GM12865 (cell line): ENCODE results near the gene ARID3B.

Experiments
- DNase-seq: peaks from one replicate; pipeline ENCODE4 v3.0.0; 2010; ENCODE audit warnings: low read depth
- H3K4me3 ChIP-seq: 2 replicates; pipeline ENCODE4 v1.5.1; 2011; ENCODE audit warnings: mild to moderate bottlenecking, low read depth, low read length, control low read depth
- CTCF ChIP-seq: IDR thresholded peaks from 2 replicates; pipeline ENCODE4 v1.5.1; 2011; ENCODE audit warnings: low read length, control low read depth, low read depth, inconsistent platforms; ENCODE audit not compliant: insufficient read depth; ENCODE audit errors: missing control alignments

The ARID3B gene

GRCh38 chr15:74542166-74543042 is 1.4 kb downstream of the ARID3B start:
- DNase-seq = peak; percentile 30

GRCh38 chr15:74543043-74543422 is 2.0 kb downstream of the ARID3B start:
- peak overlapping the region; percentile 95 for H3K4me3 ChIP-seq
- peak; percentile 5 for DNase-seq
- no peak for TF ChIP-seq CTCF

More at GRCh38 chr15:74542166-74543042, 1.4 kb downstream of the ARID3B start:
- TF ChIP-seq CTCF = no peak
- H3K4me3 ChIP-seq = peak overlapping the region; percentile 95

GRCh38 chr15:74543583-74543982 is 2.6 kb downstream of the ARID3B start:
- peak overlapping the region; percentile 95 for H3K4me3 ChIP-seq
- DNase-seq = peak; percentile 55
- peak; percentile 54 for TF ChIP-seq CTCF

GRCh38 chr15:74545086-74545485 is 4.1 kb downstream of the ARID3B start:
- H3K4me3 ChIP-seq = no peak overlapping the region; the same call in 1 of the 2 replicates

GRCh38 chr15:74545776-74546656 is 5.0 kb downstream of the ARID3B start:
- peak; percentile 93 for DNase-seq
- no peak for TF ChIP-seq CTCF
- peak overlapping the region; percentile 55 for H3K4me3 ChIP-seq

More at GRCh38 chr15:74545086-74545485, 4.1 kb downstream of the ARID3B start:
- no peak for DNase-seq
- no peak for TF ChIP-seq CTCF

- no peak overlapping the region for H3K4me3 ChIP-seq
- no peak for TF ChIP-seq CTCF
- DNase-seq = no peak
These were observed 6.6 kb downstream of the ARID3B start for GRCh38 chr15:74547616-74548015.
